CD4-positive, alpha-beta T cell treated with Interleukin-2 at 100 ng/mL for 4 hours (primary cell): ENCODE measurements around the gene SLC5A9.
"Not testable (repeated sequence)": the region's sequence is repeated elsewhere in the genome, so short reads cannot be mapped to it uniquely, and the experiment has no call there.

Source experiments
- DNase-seq: peaks from one replicate; pipeline ENCODE4 v3.0.0-alpha.2; 2020; ENCODE audit warnings: low spot score

SLC5A9 gene

DNA sequence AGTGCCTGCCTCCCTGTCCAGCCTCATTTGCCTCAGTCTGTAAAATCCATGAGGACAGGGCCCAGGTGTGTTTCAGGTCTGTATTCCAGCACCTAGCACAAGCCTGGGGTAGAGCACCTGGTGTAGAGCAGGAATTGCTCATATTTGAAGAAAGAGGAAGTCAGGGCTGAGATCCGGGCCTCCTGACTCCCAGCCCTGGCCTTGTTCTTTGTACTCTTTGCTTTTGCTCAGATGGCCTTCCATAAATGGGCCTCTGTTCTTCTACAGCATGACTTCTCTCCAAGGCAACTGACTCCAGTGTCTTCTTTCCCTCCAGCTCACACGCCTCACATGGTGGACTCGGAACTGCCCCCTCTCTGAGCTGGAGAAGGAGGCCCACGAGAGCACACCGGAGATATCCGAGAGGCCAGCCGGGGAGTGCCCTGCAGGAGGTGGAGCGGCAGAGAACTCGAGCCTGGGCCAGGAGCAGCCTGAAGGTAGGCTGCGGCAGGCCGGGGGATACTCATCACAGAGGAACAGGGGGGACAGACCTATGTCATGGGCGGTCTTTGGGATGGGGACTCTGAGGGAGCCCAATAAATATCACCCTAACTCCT is 19.7 kb downstream of the SLC5A9 start:
- DNase-seq = no peak

GRCh38 chr1:48245106-48245505 is 22.6 kb downstream of the SLC5A9 start:
- no peak for DNase-seq

DNA sequence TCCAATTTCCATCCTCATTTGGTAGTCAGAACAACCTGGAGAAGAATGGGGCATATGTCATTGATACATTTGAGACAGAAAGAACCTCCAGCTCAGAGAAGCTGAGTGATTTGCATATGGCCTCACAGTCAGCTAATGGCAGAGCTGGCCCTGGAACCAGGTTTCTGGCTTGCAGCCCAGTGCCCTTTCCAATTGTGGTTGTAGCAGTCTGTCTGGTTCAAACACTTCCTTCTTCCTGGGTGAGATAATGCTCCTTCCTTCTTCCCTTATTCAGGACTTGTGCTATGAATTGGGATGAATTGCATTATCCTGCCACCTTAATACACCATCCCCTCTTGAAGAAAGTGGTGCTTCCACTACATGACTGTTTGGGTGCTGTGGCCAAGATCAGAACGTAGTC is 24.2 kb downstream of the SLC5A9 start:
- no peak for DNase-seq

DNA sequence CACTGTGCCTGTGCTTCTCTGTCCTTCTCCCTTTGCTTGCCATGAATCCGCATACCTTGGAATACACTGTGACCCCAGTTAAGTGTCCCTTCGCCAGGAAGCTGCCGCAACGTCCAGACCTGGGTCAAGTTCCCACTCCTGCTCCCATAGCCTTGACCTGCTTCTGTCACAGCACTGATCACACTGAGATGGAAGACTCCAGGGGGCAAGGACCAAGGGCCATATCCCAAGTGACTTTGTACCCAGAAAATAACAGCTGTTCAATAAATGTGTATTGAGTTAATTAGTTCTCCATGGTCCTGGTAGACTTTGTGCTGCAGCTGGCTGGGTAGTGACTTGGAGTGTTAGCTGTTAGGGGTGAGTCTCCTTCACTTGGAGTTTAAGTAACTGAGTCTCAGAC is 25.8 kb downstream of the SLC5A9 start:
- DNase-seq = no peak

GRCh38 chr1:48249868-48250267 is 27.4 kb downstream of the SLC5A9 start:
- no peak for DNase-seq

- no peak for DNase-seq
Observed at GRCh38 chr1:48250572-48250971, 28.1 kb downstream of the SLC5A9 start.

GRCh38 chr1:48251323-48251722 is 28.8 kb downstream of the SLC5A9 start:
- no peak for DNase-seq

- no peak for DNase-seq
Observed at GRCh38 chr1:48251821-48252220, 29.3 kb downstream of the SLC5A9 start.

- no peak for DNase-seq
Observed at GRCh38 chr1:48254254-48254653, 31.7 kb downstream of the SLC5A9 start.

DNA sequence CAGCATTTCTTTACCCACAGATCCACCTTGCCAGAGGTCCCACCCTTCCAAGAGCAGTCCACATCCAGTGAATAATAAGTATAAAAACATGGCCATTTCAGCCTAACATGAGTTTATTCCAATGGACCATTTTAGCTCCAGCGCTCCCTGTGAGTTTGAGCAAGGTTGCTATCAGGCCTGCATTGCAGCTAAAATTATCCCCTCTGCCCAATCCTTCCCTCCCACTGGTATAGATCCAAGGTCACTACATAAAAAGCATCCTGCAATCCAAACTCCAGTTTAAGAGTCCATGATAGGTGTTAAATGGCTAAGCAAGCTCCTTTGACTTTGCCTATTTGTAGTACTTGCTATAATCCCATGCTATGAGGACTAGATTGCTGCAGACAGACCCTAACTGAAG is 35.6 kb downstream of the SLC5A9 start:
- DNase-seq = no peak

DNA sequence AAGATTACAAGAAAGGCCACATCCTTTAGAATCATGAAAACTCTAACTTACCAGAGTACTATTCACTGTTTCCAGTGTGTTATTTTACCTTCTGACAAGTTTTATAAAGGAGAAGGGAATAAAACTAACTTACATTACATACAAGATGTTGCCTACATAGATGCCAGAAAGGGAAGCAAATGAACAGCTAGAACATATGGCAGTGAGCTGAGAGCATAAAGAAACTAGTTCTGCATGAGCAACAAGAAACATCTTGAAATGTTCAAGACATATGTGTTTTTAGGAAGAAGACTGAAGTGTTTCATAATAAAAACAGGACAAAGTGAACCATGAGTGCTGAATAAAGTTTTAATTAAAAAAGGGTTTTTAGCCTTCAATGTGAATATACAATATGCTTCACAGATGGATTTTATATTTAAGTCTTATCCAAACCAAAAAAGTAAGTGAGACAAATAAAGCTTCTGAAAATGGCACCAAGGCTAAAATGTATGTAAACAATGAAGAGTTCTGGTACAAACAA is 39.4 kb downstream of the SLC5A9 start:
- DNase-seq = no peak

GRCh38 chr1:48263041-48263440 is 40.5 kb downstream of the SLC5A9 start:
- no peak for DNase-seq

DNA sequence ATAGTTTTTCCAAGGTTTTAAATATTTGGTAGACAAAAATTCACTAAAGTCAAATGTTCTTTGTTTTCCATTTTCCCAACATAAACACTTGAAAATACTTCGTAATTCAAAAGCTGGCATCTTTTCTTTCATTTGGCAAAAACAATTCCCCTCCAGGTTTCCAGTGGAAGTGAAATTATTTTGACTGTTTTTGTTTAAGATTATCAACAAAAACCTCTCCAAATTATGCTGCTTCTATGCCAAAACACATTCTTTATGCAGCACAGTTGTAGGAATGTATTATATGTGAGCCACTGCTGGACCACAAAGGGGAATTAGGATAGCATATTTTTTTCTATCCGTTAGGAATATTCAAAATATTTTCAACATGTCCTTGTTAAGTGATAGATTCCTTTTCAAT is 44.1 kb downstream of the SLC5A9 start:
- DNase-seq = no peak

DNA sequence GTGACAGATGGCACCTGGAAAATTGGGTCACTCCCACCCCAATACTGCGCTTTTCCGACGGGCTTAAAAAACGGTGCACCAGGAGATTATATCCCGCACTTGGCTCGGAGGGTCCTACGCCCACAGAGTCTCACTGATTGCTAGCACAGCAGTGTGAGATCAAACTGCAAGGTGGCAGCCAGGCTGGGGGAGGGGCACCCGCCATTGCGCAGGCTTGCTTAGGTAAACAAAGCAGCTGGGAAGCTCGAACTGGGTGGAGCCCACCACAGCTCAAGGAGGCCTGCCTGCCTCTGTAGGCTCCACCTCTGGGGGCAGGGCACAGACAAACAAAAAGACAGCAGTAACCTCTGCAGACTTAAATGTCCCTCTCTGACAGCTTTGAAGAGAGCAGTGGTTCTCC is 54.9 kb downstream of the SLC5A9 start:
- DNase-seq = not testable (repeated sequence)

DNA sequence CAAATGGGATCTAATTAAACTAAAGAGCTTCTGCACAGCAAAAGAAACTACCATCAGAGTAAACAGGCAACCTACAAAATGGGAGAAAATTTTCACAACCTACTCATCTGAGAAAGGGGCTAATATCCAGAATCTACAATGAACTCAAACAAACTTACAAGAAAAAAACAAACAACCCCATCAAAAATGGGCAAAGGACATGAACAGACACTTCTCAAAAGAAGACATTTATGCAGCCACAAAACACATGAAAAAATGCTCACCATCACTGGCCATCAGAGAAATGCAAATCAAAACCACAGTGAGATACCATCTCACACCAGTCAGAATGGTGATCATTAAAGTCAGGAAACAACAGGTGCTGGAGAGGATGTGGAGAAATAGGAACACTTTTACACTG is 59.8 kb downstream of the SLC5A9 start:
- not testable (repeated sequence) for DNase-seq

GRCh38 chr1:48284696-48285420 is 62.3 kb downstream of the SLC5A9 start:
- not testable (repeated sequence) for DNase-seq

DNA sequence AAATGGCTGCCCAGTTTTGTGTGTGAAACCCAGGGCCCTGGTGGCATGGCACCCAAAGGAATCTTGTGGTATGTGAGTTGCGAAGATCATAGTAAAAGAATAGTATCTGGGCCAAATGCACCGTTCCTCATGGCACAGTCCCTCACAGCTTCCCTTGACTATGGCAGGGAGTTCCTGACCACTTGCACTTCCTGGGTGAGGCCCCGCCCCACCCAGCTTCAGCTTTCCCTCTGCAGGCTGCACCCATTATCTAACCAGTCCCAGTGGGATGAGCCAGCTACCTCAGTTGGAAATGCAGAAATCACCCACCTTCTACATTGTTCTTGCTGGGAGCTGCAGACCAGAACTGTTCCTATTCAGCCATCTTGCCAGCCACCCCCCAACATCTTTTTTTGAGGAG is 63.0 kb downstream of the SLC5A9 start:
- no peak for DNase-seq

GRCh38 chr1:48291421-48291820 is 68.9 kb downstream of the SLC5A9 start:
- no peak for DNase-seq

DNA sequence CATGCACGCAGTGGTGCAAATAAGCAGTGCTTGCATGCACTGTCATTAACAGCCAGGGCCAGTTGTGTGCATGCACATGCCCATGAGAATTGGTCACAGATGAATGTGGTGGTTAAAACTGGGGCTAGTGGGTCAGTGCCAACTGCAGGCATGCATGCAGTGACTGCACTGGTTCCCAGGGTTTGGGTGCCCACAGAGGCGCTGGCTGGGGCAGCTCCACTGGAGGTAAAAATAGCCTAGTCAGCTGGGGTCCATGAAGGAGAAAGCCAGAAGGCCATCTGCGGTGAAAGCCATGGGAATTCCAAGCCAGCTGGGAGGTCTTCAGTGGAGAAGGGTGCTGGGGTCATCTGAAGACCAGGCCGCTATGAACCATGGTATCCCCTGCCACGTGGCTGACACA is 70.2 kb downstream of the SLC5A9 start:
- no peak for DNase-seq

DNA sequence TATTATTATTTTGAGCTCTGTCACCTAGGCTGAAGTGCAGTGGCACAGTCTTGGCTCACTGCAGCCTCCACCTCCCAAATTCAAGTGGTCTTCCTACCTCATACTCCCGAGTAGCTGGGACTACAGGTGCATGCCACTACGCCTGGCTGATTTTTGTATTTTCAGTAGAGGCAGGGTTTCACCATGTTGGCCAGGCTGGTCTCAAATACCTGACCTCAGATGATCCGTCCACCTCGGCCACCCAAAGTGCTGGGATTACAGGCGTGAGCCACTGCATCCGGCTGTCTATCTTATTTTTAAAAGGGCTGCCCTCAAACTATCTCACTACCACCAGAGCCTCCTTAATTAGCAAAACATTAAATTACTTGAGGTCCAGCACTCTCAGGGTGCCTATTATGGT is 71.6 kb downstream of the SLC5A9 start:
- DNase-seq = not testable (repeated sequence)

- DNase-seq = no peak
Observed at GRCh38 chr1:48294656-48295055, 72.1 kb downstream of the SLC5A9 start.
